Neural crest cell (in vitro differentiated cells): Measurements from ENCODE around the gene TMEM131L. TPM values are rescaled to one million over a fixed set of nuclear protein-coding genes. Genes with fewer than 3 reads are reported as not detected.

ENCODE experiments used
- DNase-seq: peaks from one replicate; pipeline ENCODE4 v3.0.0; 2021; ENCODE audit warnings: low read depth, mixed read lengths, low spot score
- H3K27ac Mint-ChIP-seq: one replicate; pipeline ENCODE4 v1.8.0; 2021; ENCODE audit warnings: mild to moderate bottlenecking, mixed read lengths; ENCODE audit not compliant: unreplicated experiment
- H3K27me3 Mint-ChIP-seq: 2 replicates; pipeline ENCODE4 v1.8.0; 2021; ENCODE audit warnings: low read depth, mild to moderate bottlenecking, mixed read lengths
- H3K36me3 Mint-ChIP-seq: 2 replicates; pipeline ENCODE4 v1.8.0; 2021; ENCODE audit warnings: low read depth, mild to moderate bottlenecking, mixed read lengths
- H3K4me1 Mint-ChIP-seq: 2 replicates; pipeline ENCODE4 v1.8.0; 2021; ENCODE audit warnings: mixed read lengths
- H3K4me3 Mint-ChIP-seq: one replicate; pipeline ENCODE4 v1.8.0; 2021; ENCODE audit warnings: mild to moderate bottlenecking, mixed read lengths
- H3K9me3 Mint-ChIP-seq: 2 replicates; pipeline ENCODE4 v1.8.0; 2021; ENCODE audit warnings: mixed read lengths
- total RNA-seq: library from RNA; stranded (reverse); gene quantifications from 2 replicates; pipeline ENCODE4 v1.2.1, GENCODE V29; 2021
- TF ChIP-seq, protein P1 (sequence below): fragments of 200-600 bp; sonication (generic); conservative IDR thresholded peaks from 2 replicates; pipeline ENCODE4 v1.5.0; 2021; ENCODE audit warnings: antibody characterized with exemption, mild to moderate bottlenecking

Gene TMEM131L
- total RNA-seq, 1 donor from 2014 or later: 36.1 TPM

DNA sequence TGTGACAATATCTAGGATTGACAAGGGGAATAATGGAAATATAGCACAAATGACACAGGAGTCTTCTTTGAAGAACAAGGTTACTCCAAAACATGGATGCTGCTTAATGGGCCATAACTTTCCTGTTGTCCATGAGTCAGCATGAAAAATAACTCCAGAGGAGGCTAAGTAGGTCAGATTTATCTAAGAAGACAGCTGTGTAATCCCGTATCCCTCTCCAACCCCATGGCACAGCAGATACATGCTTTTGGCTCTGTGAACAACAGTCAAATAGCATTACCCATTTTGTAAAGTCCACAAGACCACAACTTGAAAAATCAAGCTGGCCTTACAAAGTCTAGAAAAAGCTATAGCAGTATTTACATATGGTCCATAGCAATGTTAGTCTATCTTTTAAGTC lies 2.1 kb upstream of the TMEM131L start:
- Mint-ChIP-seq H3K9me3 (no peaks in the 10 kb centered on the region), H3K4me3 (peak overlapping the region; percentile 95), H3K4me1 (peaks cover 38% of the 10 kb centered on the region), H3K27ac (no peak overlapping the region), H3K27me3 (peaks cover 16% of the 10 kb centered on the region), H3K36me3 (no peaks in the 10 kb centered on the region)
- DNase-seq: no peak
- TF ChIP-seq, protein P1, sequence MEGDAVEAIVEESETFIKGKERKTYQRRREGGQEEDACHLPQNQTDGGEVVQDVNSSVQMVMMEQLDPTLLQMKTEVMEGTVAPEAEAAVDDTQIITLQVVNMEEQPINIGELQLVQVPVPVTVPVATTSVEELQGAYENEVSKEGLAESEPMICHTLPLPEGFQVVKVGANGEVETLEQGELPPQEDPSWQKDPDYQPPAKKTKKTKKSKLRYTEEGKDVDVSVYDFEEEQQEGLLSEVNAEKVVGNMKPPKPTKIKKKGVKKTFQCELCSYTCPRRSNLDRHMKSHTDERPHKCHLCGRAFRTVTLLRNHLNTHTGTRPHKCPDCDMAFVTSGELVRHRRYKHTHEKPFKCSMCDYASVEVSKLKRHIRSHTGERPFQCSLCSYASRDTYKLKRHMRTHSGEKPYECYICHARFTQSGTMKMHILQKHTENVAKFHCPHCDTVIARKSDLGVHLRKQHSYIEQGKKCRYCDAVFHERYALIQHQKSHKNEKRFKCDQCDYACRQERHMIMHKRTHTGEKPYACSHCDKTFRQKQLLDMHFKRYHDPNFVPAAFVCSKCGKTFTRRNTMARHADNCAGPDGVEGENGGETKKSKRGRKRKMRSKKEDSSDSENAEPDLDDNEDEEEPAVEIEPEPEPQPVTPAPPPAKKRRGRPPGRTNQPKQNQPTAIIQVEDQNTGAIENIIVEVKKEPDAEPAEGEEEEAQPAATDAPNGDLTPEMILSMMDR: no peak

DNA sequence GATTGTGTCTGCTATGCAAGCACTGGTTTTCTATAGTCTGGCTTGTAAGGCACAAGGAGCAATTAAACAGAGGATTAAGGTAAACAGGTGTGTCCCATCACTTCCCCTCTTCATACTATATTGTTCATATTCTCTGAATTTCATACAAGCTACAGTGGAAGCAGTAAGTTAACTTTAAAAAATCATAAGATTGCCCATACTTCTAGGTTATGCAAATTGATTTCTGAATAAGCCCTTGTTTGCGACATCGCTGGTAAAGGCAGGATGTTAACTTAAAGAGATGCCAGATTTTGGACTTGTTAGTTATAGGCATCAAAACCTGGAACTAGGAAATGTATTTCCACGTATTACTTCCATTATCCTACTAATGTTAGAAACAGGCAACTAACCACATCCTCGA lies 1.0 kb upstream of the TMEM131L start:
- peak overlapping the region; percentile 95 for H3K4me3 Mint-ChIP-seq
- H3K27me3 Mint-ChIP-seq: peaks cover 16% of the 10 kb centered on the region
- no peaks in the 10 kb centered on the region for H3K9me3 Mint-ChIP-seq
- TF ChIP-seq, protein P1: no peak
- no peak overlapping the region for H3K27ac Mint-ChIP-seq
- peaks cover 46% of the 10 kb centered on the region for H3K4me1 Mint-ChIP-seq
- no peaks in the 10 kb centered on the region for H3K36me3 Mint-ChIP-seq
- DNase-seq: no peak

DNA sequence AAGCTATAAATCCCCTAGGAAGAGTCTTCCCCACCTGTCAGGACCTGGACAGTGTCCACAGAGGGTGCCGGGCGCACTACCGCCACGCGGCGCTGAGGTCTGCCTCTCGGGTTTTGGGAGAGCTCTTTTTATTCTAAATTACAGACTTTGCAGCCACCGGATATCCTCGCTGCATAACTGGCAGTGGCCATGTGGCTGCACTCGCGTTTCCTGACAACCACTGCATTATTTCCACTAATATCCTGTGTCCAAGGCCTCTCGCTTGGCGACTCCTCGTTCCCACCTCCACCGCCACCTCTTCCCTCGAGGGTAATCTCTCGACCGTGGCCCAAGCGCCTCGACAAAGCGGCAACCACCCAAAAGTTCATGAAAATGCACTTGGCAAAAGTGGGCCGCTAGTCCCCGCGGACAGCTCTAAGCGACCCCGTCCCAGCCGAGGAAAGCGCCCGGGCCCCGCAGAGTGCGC lies 512 bp upstream of the TMEM131L start:
- Mint-ChIP-seq H3K4me1 (peaks cover 47% of the 10 kb centered on the region), H3K27me3 (peaks cover 16% of the 10 kb centered on the region), H3K36me3 (no peaks in the 10 kb centered on the region), H3K27ac (peak overlapping the region; percentile 92), H3K9me3 (no peaks in the 10 kb centered on the region), H3K4me3 (peak overlapping the region; percentile 95)
- TF ChIP-seq, protein P1: peak; percentile 42
- peak; percentile 44 for DNase-seq

DNA sequence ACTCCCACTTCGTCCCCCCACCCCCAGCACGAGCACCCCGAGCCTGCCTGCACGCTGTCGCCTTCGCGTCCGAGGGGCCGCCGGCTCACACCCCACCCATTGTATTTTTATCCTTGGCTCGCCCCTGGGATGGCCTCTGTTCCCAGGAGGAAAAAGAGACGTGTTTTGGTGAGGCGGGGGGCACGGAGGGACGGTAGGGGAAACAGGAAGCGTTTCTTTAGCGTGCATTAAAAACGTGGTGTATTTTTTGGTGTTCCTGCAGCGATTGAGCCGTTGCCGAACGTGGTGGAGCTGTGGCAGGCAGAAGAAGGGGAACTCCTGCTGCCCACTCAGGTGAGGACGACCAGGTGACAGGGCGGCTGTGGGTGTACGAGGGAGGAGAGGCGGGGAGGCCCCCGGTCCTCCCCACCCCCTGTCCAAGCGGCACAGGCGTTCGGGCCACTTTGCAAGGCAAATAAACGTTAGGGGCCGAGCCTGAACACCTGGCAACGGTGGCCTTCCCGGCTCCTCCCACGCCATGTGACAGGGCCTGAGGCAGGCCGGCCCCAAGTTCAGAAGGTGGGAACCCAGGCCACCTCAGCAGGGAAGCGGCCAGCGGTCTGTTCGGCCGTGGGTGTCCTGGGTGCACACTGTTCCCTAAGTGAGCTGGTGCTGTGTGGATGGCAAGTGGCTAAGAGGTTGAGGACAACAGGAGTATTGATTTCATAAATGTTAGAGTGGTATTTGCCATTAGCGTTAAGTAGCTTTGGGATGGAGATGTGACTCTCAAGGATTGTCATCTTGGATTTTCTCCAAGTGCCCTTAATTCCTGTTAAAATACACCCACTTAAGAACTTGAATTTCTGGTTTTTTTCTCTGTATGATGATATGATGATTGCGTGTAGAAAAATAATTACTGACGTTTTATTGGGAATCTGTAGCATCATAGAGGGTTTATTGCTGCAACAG lies 1.1 kb downstream of the TMEM131L start:
- no peaks in the 10 kb centered on the region for H3K9me3 Mint-ChIP-seq
- peaks cover 4% of the 10 kb centered on the region for H3K36me3 Mint-ChIP-seq
- H3K27me3 Mint-ChIP-seq: peaks cover 16% of the 10 kb centered on the region
- peak overlapping the region; percentile 92 for H3K4me3 Mint-ChIP-seq
- H3K4me1 Mint-ChIP-seq: peaks cover 47% of the 10 kb centered on the region
- TF ChIP-seq, protein P1: no peak
- no peak for DNase-seq
- H3K27ac Mint-ChIP-seq: peak overlapping the region; percentile 60

DNA sequence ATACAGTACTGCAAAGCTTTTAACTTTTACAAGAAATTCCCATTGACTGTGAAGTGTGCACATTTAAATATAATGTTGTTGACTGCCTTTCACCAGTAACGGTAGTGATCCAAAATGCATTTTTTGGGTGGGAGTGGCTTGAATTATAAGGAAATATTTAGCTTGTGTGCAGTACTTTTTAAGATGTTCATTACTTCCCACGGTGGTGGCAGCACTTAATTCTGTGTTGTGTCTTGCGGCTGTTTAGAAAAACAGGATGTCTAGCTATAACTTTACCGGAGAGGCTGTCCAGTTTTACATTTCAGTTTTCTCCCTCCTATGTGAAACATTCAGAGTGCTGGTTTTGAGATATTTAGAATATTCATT lies 1.7 kb downstream of the TMEM131L start:
- TF ChIP-seq, protein P1: no peak
- H3K9me3 Mint-ChIP-seq: no peaks in the 10 kb centered on the region
- H3K27ac Mint-ChIP-seq: no peak overlapping the region
- H3K27me3 Mint-ChIP-seq: peaks cover 16% of the 10 kb centered on the region
- H3K36me3 Mint-ChIP-seq: peaks cover 5% of the 10 kb centered on the region
- H3K4me3 Mint-ChIP-seq: peak overlapping the region; percentile 92
- H3K4me1 Mint-ChIP-seq: peaks cover 47% of the 10 kb centered on the region
- DNase-seq: no peak
